Activated T-cell treated with anti-CD3 and anti-CD28 coated beads, Interleukin-2, amount 50 U/mL, for 1 hour (primary cell): ENCODE measurements around the gene SPATA18.

ENCODE experiments used
- DNase-seq: peaks from one replicate; pipeline ENCODE4 v3.0.0-alpha.2; 2020

The SPATA18 gene, protein sequence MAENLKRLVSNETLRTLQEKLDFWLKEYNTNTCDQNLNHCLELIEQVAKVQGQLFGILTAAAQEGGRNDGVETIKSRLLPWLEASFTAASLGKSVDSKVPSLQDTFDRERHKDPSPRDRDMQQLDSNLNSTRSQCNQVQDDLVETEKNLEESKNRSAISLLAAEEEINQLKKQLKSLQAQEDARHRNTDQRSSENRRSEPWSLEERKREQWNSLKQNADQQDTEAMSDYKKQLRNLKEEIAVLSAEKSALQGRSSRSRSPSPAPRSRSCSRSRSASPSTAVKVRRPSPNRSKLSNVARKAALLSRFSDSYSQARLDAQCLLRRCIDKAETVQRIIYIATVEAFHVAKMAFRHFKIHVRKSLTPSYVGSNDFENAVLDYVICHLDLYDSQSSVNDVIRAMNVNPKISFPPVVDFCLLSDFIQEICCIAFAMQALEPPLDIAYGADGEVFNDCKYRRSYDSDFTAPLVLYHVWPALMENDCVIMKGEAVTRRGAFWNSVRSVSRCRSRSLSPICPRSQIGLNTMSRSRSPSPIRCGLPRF

DNA sequence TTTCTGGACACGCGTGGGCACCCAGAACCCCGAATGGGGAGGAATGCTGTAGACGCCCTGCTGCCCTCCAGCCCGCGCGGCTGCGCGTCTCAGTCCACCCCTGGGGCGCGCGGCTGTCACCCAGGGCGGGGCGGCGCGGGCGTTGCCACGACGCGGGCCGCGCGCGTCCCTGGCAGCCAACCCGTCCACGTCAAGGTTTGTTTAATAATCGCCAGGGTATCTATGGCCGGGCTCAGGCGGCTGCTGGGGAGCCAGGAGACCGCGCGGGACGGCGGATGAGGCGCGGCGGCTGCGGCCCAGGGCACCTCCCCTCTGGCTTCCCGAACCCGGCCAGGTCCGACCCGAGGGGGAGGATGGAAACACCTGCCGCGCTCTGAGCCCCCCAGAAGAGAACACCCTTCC, at the start of gene SPATA18:
SPATA18 (plus strand) TSS at position 92 of the 402 bp plus-strand sequence. CDS start 401 bp downstream, outside the sequence.
- no peak for DNase-seq

DNA sequence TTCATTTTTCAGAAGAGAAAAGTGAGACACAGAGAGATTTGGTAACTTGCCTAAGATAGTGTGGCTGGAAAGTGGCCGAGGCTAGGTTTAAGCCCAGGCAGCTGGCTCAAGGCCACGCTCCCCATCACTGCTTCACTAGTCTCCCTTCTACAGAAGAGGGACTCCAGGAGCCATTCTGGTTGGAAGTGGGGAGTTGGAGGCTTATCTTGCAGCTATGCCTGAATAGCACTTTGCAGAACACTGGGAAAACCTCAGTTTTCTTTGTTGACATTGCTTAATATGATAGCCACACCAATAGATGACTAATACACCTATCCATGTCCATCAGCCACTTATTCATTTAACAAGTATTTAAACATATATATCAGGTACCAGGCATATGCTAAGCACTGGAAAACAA, 49.5 kb upstream of the SPATA18 start:
- no peak for DNase-seq

- DNase-seq: no peak
Measured at GRCh38 chr4:52004414-52004813, 46.7 kb upstream of the SPATA18 start.

- no peak for DNase-seq
Measured at GRCh38 chr4:52005604-52006273, 45.4 kb upstream of the SPATA18 start.

DNA sequence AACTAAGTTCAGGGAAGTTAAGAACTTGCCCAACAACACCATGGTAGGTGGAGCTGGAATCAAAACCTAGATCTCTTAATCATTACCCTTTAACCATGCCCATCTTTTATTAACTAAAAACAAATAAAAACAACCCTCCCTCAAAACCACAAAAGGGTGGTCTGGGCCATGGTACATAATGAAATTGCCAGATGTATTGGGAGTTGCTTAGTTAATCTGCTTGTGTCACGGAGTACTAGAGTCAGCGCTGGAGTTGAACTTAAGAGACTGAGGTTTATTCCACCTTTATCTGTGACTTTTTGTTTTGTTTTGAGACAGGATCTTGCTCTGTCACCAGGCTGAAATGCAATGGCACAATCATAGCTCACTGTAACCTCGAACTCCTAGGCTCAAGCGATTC, 44.2 kb upstream of the SPATA18 start:
- no peak for DNase-seq

- no peak for DNase-seq
Measured at GRCh38 chr4:52010986-52011385, 40.1 kb upstream of the SPATA18 start.

GRCh38 chr4:52012651-52013050, 38.5 kb upstream of the SPATA18 start:
- no peak for DNase-seq

DNA sequence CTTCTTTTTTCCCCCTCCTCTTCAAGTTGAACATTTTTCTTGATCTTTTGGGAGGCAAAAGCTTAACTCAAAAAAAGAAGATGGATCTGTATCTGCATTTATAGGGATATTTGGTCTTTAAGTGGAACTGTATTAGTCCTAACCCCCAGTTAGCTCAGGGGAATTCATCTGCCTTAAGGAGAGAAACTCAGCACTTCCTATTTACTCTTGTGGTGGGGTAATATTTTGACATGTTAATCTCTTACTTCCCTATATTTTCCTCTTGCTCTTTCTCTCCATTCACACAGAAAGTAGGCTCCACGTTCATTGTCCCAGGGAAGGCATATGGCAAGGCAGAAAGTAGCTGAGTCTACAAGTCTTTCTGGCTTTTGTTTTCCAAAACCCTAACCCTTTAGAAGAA, 36.2 kb upstream of the SPATA18 start:
- no peak for DNase-seq

DNA sequence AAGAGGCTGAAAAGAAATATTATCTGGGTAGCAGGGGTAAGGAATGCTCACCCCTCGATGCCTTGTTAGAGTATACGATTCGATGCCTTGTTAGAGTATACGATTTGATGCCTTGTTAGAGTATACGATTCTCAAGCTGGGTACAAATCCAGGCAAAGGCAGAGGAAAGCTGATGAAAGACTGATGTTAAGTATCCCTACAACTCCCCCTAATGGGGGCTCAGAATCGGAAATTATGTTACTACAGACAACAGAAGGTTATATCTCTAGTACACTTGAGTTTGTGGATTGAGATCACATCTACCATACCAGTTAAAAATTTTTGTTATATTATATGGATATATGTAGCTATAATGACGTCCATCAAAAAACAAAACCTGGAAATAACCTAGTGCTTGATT, 35.7 kb upstream of the SPATA18 start:
- DNase-seq: no peak

DNA sequence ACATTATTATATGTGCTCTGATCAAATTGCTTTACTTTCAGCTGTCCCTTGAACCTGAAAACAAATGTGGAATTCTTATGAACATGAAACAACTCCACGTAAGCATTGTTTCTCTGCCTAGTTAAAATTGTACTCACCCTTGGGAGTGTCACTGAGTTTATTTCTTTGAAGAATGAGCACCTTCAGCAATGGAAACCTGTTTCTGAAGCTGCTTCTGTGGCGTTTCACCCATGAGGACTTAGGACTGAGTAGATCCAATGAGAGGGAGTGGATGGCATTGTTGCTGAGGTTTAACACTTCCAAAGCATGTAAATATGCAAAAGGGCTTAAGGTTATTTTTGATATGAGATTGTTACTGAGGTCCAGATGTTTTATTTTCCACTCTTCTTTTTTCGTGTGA, 34.1 kb upstream of the SPATA18 start:
- no peak for DNase-seq

GRCh38 chr4:52017814-52018213, 33.3 kb upstream of the SPATA18 start:
- DNase-seq: no peak

- DNase-seq: no peak
Measured at GRCh38 chr4:52019936-52020657, 31.0 kb upstream of the SPATA18 start, which contains the start of gene LRRC66. TSS of gene LRRC66 (minus strand) at chr4:52020363. CDS start at chr4:52017613, 2,750 bp downstream.

- no peak for DNase-seq
Measured at GRCh38 chr4:52028970-52029369, 22.1 kb upstream of the SPATA18 start.

DNA sequence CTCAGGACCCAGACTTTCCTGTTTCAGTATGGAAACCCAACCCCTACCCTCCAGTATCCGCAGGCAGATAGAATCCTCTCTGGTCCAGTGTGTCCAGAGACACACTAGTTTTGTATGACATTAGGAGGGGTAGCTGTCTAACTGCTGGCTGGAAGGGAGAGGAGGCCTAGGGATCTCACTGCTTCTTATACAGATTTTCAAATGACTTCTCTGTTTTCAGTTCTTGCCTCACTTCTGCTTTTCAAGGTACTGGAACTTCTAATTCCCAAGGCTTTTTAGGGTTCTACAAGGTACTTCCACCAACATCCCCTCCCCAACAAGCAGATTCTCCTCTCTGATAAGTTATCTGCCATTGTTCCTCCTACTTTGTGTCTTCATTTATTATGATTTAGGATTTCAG, 19.1 kb upstream of the SPATA18 start:
- DNase-seq: no peak

DNA sequence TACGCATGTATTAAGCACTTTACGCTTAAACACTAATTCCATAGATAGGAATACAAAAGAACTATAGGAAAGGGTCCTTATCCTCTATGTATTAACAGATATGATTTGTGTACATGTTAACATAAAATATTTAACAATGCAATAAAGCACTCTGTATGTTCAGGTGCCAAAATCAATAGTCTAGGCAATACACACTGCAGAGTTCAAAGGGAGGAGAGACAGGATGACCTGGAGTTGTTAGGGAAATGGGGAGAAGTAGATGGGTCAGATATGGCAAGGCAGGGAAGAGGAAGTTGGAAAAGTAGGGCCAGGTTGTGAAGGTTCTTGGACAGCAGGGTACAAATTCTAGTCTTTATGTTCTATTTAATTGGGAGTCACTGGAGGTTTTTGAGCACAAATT, 15.9 kb upstream of the SPATA18 start:
- DNase-seq: no peak

GRCh38 chr4:52036886-52037530, 14.1 kb upstream of the SPATA18 start:
- DNase-seq: no peak

- DNase-seq: no peak
Measured at GRCh38 chr4:52037689-52038102, 13.4 kb upstream of the SPATA18 start.

- DNase-seq: peak; percentile 78
Measured at GRCh38 chr4:52038103-52038912, 12.8 kb upstream of the SPATA18 start, which contains the start of gene SGCB. TSS of gene SGCB (minus strand) at chr4:52038299. CDS start at chr4:52038259, 40 bp downstream.

DNA sequence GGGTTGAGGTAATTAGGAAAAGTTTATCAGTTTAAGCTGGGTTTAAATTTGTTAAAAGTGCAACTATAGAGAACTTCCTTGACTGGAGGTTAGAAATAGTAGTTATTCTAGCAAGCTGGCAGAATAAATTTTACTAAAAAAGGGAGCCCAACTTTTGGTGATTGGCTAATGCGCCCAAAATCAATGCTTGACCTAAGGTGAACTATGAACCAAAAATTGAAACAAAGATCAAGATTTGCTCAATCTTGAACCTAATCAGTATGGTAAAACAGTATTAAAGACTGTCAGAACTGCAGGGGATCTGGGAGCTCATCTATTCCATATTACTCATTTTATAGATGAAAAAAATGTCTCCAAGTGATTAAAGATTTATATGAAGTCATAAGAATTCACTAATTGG, 6.1 kb upstream of the SPATA18 start:
- no peak for DNase-seq

DNA sequence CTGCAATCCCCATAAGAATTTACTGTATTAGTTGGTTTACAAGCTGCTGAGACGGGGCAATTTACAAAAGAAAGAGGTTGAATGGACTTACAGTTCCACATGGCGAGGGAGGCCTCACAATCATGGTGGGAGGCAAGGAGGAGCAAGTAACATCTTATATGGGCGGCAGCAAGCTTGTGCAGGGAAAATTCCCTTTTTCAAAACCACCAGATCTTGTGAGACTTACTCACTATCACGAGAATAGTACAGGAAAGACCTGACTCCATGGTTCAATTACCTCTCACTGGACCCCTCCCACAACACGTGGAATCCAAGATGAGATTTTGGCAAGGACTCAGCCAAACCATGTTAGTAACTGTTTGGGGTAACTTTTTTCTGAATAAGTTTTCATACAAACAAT, 1.8 kb upstream of the SPATA18 start:
- no peak for DNase-seq

- no peak for DNase-seq
Measured at GRCh38 chr4:52051615-52052474, 741 bp downstream of the SPATA18 start.
